ENCODE measurements around the gene MAP6D1. TPM values are rescaled to one million over a fixed set of nuclear protein-coding genes. Genes with fewer than 3 reads are reported as not detected.

Gene MAP6D1
- polyA plus RNA-seq, 1 donor from 2014 or later = 3.1 TPM

DNA sequence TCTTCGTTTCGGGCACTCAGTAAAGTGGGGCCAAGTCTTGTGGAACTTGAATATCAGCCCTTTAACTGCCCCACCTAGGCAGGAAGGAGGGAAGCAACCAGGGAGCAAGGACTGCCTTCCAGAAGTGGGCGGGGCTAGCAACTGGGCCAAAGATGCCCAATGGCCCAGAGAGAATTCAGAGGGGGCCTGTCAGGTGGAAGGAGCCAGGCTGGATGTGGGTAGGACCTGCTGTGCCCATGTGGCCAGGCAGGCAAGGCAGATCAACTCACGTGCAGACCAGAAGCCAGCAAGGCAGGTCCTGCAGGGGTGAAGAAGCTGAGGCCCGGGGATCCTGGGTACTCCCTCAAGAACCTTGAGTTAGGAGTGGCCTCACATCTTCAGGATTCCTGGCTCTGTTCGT, 5.5 kb downstream of the MAP6D1 start:
- H3F3A ChIP-seq (ENCODE audit: insufficient read depth, low read length, poor library complexity, severe bottlenecking) = no peaks in the 10 kb centered on the region
- H3K9ac ChIP-seq (ENCODE audit: low read length) = no peak overlapping the region
- no peaks in the 10 kb centered on the region for H3K36me3 ChIP-seq (ENCODE audit: insufficient read depth, low read length)
- no peak overlapping the region for H3K4me3 ChIP-seq (ENCODE audit: low read length)
- no peak overlapping the region for H3K27ac ChIP-seq (ENCODE audit: low read length)
- TF ChIP-seq RAD21 (conservative IDR thresholded peaks at IDR 0.05) (no peak), TAF1 (IDR thresholded peaks at IDR 0.05; ENCODE audit: low read depth) (no peak), EZH2 (IDR thresholded peaks at IDR 0.05; ENCODE audit: borderline replicate concordance, insufficient read depth, low read length, poor library complexity, severe bottlenecking) (no peak), POLR2AphosphoS5 (IDR thresholded peaks at IDR 0.05) (no peak)
- H3K9me2 ChIP-seq (ENCODE audit: insufficient read depth, low read length) = no peaks in the 10 kb centered on the region
- no peak overlapping the region for H2AFZ ChIP-seq (ENCODE audit: low read depth, low read length)
- no peaks in the 10 kb centered on the region for H4K20me1 ChIP-seq (ENCODE audit: insufficient read depth)
- no peak overlapping the region for H3K4me2 ChIP-seq (ENCODE audit: low read length)
- H3K79me2 ChIP-seq (replicated peaks; ENCODE audit: insufficient read depth, low read length) = no peaks in the 10 kb centered on the region
- H3K27me3 ChIP-seq (ENCODE audit: insufficient read depth, low read depth, low read length) = peaks cover 14% of the 10 kb centered on the region
- no peaks in the 10 kb centered on the region for H3K9me3 ChIP-seq (ENCODE audit: low read length)

DNA sequence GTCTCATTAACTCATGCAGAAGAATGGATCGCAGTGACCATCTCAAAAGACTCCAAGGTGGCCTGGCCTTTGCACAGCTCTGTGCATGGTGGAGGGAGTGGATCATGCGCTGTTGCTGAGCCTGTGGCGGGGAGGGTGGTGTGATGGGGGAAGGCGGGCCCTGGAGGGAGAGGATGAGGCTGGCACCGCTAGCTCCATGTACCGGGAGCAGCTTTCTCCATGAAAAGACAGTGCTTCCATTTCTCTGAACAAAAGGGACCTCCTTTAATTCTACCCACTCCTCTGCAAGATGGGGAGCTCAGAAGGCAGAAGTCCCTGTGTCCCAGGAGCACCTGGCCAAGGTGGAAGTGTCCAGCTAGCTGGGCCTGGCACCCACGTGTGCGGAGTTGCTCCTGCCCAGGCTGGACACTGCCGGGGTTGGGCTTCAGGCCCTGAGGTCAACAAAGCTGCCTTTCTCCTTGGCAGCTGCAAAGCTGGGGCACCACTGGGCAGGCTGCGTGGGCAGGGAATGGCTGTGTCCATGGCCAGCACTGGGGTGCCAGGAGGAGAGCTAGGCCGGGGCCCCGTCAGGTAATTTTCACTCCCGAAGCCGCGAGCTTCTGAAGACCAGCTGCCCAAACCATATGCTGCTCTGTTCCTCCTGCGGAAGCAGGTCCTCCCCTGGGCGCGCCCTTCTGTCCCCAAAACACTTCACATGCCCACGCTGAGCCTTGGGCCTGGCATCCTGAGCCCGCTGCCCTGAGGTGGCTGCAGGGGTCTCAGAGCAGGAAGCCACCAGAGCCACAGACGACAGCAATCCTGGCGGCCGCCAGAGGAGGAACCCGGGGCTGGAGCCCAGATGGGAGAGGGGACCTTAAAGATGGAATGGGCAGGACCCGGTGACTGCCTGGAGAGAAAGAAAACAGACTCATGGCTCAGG, 6.4 kb downstream of the MAP6D1 start:
- no peaks in the 10 kb centered on the region for H3K36me3 ChIP-seq (ENCODE audit: insufficient read depth, low read length)
- no peaks in the 10 kb centered on the region for H3K79me2 ChIP-seq (replicated peaks; ENCODE audit: insufficient read depth, low read length)
- no peak overlapping the region for H3K4me2 ChIP-seq (ENCODE audit: low read length)
- H3K27ac ChIP-seq (ENCODE audit: low read length) = no peak overlapping the region
- no peaks in the 10 kb centered on the region for H3K9me3 ChIP-seq (ENCODE audit: low read length)
- H3K9ac ChIP-seq (ENCODE audit: low read length) = no peak overlapping the region
- H3K9me2 ChIP-seq (ENCODE audit: insufficient read depth, low read length) = no peaks in the 10 kb centered on the region
- peaks cover 5% of the 10 kb centered on the region for H3K27me3 ChIP-seq (ENCODE audit: insufficient read depth, low read depth, low read length)
- H3F3A ChIP-seq (ENCODE audit: insufficient read depth, low read length, poor library complexity, severe bottlenecking) = no peaks in the 10 kb centered on the region
- H2AFZ ChIP-seq (ENCODE audit: low read depth, low read length) = no peak overlapping the region
- no peak overlapping the region for H3K4me3 ChIP-seq (ENCODE audit: low read length)
- no peaks in the 10 kb centered on the region for H4K20me1 ChIP-seq (ENCODE audit: insufficient read depth)
- TF ChIP-seq SMC3 (conservative IDR thresholded peaks at IDR 0.05; ENCODE audit: poor library complexity) = no peak
- no peak for TF ChIP-seq MXI1 (conservative IDR thresholded peaks at IDR 0.05; ENCODE audit: poor library complexity, severe bottlenecking)
- TF ChIP-seq EZH2 (IDR thresholded peaks at IDR 0.05; ENCODE audit: borderline replicate concordance, insufficient read depth, low read length, poor library complexity, severe bottlenecking) = no peak
- TF ChIP-seq, protein P1, sequence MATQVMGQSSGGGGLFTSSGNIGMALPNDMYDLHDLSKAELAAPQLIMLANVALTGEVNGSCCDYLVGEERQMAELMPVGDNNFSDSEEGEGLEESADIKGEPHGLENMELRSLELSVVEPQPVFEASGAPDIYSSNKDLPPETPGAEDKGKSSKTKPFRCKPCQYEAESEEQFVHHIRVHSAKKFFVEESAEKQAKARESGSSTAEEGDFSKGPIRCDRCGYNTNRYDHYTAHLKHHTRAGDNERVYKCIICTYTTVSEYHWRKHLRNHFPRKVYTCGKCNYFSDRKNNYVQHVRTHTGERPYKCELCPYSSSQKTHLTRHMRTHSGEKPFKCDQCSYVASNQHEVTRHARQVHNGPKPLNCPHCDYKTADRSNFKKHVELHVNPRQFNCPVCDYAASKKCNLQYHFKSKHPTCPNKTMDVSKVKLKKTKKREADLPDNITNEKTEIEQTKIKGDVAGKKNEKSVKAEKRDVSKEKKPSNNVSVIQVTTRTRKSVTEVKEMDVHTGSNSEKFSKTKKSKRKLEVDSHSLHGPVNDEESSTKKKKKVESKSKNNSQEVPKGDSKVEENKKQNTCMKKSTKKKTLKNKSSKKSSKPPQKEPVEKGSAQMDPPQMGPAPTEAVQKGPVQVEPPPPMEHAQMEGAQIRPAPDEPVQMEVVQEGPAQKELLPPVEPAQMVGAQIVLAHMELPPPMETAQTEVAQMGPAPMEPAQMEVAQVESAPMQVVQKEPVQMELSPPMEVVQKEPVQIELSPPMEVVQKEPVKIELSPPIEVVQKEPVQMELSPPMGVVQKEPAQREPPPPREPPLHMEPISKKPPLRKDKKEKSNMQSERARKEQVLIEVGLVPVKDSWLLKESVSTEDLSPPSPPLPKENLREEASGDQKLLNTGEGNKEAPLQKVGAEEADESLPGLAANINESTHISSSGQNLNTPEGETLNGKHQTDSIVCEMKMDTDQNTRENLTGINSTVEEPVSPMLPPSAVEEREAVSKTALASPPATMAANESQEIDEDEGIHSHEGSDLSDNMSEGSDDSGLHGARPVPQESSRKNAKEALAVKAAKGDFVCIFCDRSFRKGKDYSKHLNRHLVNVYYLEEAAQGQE (IDR thresholded peaks at IDR 0.05; ENCODE audit: borderline replicate concordance) = no peak
- no peak for TF ChIP-seq TAF1 (IDR thresholded peaks at IDR 0.05; ENCODE audit: low read depth)
- no peak for TF ChIP-seq POLR2AphosphoS5 (IDR thresholded peaks at IDR 0.05)
- TF ChIP-seq EP300 (conservative IDR thresholded peaks at IDR 0.05; ENCODE audit: poor library complexity, severe bottlenecking) = no peak
- no peak for TF ChIP-seq RAD21 (conservative IDR thresholded peaks at IDR 0.05)
- TF ChIP-seq, protein P2, sequence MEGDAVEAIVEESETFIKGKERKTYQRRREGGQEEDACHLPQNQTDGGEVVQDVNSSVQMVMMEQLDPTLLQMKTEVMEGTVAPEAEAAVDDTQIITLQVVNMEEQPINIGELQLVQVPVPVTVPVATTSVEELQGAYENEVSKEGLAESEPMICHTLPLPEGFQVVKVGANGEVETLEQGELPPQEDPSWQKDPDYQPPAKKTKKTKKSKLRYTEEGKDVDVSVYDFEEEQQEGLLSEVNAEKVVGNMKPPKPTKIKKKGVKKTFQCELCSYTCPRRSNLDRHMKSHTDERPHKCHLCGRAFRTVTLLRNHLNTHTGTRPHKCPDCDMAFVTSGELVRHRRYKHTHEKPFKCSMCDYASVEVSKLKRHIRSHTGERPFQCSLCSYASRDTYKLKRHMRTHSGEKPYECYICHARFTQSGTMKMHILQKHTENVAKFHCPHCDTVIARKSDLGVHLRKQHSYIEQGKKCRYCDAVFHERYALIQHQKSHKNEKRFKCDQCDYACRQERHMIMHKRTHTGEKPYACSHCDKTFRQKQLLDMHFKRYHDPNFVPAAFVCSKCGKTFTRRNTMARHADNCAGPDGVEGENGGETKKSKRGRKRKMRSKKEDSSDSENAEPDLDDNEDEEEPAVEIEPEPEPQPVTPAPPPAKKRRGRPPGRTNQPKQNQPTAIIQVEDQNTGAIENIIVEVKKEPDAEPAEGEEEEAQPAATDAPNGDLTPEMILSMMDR (IDR thresholded peaks at IDR 0.05; ENCODE audit: poor library complexity, severe bottlenecking) = no peak

Measured in neural cell (in vitro differentiated cells).